GM12873 (cell line): ENCODE data around the gene AMN1.

ENCODE experiments used
- TF ChIP-seq, protein P1 (sequence below): IDR thresholded peaks from 2 replicates; pipeline ENCODE4 v1.5.1; 2012; ENCODE audit warnings: low read depth, mild to moderate bottlenecking, moderate library complexity, low read length, control low read depth; ENCODE audit not compliant: insufficient read depth; ENCODE audit errors: missing control alignments

The AMN1 gene

DNA sequence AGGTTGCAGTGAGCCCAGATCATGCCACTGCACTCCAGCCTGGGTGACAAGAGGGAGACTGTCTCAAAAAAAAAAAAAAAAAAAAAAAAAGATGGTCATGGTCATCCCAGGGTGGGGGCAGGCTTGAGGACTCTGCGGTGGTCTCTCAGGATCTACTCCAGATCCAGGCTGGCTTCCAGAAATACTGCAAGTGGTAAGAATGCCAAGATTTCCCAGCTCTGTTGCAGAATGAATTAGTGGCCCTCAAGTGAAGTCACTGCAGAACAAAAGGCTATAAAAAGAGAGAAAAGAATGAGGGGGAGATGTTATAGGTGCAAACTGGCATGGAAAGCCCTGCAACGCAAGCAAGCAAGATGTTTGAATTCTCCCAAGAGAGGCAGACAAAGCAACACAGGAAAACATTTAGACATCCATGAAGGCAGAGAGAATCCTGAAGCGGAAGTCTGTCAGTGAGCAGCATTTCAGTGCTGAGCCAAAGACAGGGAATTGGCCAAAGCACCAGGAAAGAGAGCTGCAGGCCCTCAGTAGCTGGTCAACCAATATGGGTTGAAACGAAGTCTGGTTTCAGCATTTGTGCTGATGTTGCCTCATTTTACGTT lies 101.3 kb downstream of the AMN1 start:
- TF ChIP-seq, protein P1, sequence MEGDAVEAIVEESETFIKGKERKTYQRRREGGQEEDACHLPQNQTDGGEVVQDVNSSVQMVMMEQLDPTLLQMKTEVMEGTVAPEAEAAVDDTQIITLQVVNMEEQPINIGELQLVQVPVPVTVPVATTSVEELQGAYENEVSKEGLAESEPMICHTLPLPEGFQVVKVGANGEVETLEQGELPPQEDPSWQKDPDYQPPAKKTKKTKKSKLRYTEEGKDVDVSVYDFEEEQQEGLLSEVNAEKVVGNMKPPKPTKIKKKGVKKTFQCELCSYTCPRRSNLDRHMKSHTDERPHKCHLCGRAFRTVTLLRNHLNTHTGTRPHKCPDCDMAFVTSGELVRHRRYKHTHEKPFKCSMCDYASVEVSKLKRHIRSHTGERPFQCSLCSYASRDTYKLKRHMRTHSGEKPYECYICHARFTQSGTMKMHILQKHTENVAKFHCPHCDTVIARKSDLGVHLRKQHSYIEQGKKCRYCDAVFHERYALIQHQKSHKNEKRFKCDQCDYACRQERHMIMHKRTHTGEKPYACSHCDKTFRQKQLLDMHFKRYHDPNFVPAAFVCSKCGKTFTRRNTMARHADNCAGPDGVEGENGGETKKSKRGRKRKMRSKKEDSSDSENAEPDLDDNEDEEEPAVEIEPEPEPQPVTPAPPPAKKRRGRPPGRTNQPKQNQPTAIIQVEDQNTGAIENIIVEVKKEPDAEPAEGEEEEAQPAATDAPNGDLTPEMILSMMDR: no peak

DNA sequence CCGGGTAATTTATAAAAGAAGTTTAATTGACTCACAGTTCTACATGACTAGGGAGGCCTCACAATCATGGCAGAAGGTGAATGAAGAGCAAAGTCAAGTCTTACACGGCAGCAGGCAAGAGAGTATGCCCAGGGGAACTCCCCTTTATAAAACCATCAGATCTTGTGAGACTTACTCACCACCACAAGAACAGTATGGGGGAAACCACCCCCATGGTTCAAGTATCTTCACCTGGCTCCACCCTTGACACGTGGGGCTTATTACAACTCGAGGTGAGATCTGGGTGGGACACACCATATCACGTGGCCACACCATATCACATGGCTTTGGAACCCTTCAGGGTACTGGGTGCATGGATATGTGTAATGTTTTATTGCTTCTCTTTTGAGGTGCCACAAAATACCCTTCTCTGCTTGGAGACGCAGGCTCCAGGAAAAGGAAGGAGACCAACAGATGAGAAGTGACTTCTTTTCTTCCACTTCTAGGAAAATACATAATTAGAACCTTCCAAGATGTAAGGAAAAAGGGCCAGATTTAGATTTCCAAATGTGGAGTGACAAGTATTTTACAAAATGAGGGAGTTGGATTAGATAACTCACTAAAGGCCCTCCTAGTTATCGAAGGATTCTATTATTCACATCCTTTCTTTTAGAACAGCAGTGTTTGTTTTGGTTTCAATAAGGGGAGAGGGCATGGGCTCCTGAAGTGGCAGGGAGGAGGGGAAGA lies 102.4 kb downstream of the AMN1 start:
- TF ChIP-seq, protein P1: no peak

DNA sequence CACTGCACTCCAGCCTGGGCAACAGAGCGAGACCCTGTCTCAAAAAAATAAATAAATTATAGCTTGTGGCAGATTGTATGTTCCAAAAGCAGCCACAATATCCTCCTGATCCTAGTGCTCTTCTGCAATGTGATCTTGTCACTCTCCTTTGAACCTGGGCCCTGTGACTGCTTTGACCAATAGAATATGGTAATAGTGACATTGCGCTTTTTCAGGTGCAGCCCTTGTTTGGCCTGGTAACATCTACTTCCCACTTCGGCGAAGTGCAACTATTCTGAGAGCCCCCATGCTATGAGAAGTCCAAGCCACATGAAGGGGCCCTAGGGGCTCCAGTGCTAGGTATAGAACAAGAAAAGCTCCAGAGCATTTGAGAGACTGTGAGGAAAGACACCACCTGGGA lies 106.8 kb downstream of the AMN1 start:
- TF ChIP-seq, protein P1: no peak
